Left ventricle myocardium superior (tissue), 1 donor: Measurements from ENCODE around the gene TNFRSF9. TPM values are rescaled to one million over a fixed set of nuclear protein-coding genes. Genes with fewer than 3 reads are reported as not detected.
"Not testable (repeated sequence)": the region's sequence is repeated elsewhere in the genome, so short reads cannot be mapped to it uniquely, and the experiment has no call there.

Experiments
- ATAC-seq: fragments of 200-7000 bp; cut with Tn5 transposase; one replicate; pipeline ENCODE4 v1.9.1; 2020; ENCODE audit warnings: mild to moderate bottlenecking, moderate library complexity
- DNase-seq: peaks from one replicate; pipeline ENCODE4 v3.0.0-alpha.2; 2020
- intact Hi-C: fragments of 100-400 bp; cut with micrococcal nuclease; formaldehyde crosslinking; loops from one replicate; pipeline ENCODE4 v1.11.0; 2022
- total RNA-seq: library from RNA; stranded (reverse); fragmentation: NEBNext Ultra II Directional; extraction: Animal tissue kit (Norgen Biotek cat#: 25700); gene quantifications from one replicate; pipeline ENCODE4 v1.2.1, GENCODE V29; 2021
- donor health status: DM: no; HTN: yes; CAD: no; lungs with severe emphysema.

Gene TNFRSF9
- total RNA-seq, 1 donor from 2014 or later: not detected

- intact Hi-C loops: no loop called here
- ATAC-seq: no peak
These were observed 9.8 kb downstream of the TNFRSF9 start for GRCh38 chr1:7930645-7931445.

GRCh38 chr1:7929637-7930036 lies 11.0 kb downstream of the TNFRSF9 start:
- ATAC-seq: no peak
- no peak for DNase-seq
- intact Hi-C loops: no loop called here

More at GRCh38 chr1:7930645-7931445, 9.8 kb downstream of the TNFRSF9 start:
- DNase-seq: no peak

GRCh38 chr1:7928247-7928646 lies 12.4 kb downstream of the TNFRSF9 start:
- intact Hi-C loops: no loop called here
- ATAC-seq: no peak
- no peak for DNase-seq

- ATAC-seq, intact Hi-C loops, DNase-seq: not testable (repeated sequence)
These were observed 13.6 kb downstream of the TNFRSF9 start for GRCh38 chr1:7927061-7927460.

- intact Hi-C loops: no loop called here
- DNase-seq (no peak), ATAC-seq (no peak)
These were observed 18.3 kb downstream of the TNFRSF9 start for GRCh38 chr1:7922301-7922700.

GRCh38 chr1:7921796-7922195 lies 18.8 kb downstream of the TNFRSF9 start:
- DNase-seq (no peak), ATAC-seq (no peak)
- intact Hi-C loops: no loop called here

- ATAC-seq: no peak
- intact Hi-C loops: no loop called here
These were observed 20.8 kb downstream of the TNFRSF9 start for GRCh38 chr1:7919880-7920279.

GRCh38 chr1:7917971-7918370 lies 22.7 kb downstream of the TNFRSF9 start:
- DNase-seq, intact Hi-C loops, ATAC-seq: not testable (repeated sequence)

More at GRCh38 chr1:7919880-7920279, 20.8 kb downstream of the TNFRSF9 start:
- DNase-seq: no peak

- intact Hi-C loops: no loop called here
- DNase-seq: no peak
- no peak for ATAC-seq
These were observed 24.2 kb downstream of the TNFRSF9 start for GRCh38 chr1:7916501-7916830.

GRCh38 chr1:7915826-7916500 lies 24.7 kb downstream of the TNFRSF9 start:
- no peak for DNase-seq
- intact Hi-C loops: no loop called here
- no peak for ATAC-seq

GRCh38 chr1:7912743-7913557 lies 27.7 kb downstream of the TNFRSF9 start:
- ATAC-seq: no peak
- DNase-seq: no peak
- intact Hi-C loops: no loop called here

GRCh38 chr1:7912145-7912544 lies 28.5 kb downstream of the TNFRSF9 start:
- intact Hi-C loops: no loop called here
- no peak for ATAC-seq
- DNase-seq: no peak

GRCh38 chr1:7905262-7905661 lies 35.4 kb downstream of the TNFRSF9 start:
- no peak for ATAC-seq
- intact Hi-C loops: no loop called here
- DNase-seq: no peak

- DNase-seq: peak; percentile 60
- intact Hi-C loops: no loop called here
- peak; percentile 93 for ATAC-seq
These were observed 38.1 kb downstream of the TNFRSF9 start for GRCh38 chr1:7902478-7903085.

GRCh38 chr1:7899741-7900140 lies 40.9 kb downstream of the TNFRSF9 start:
- DNase-seq (no peak), ATAC-seq (no peak)
- intact Hi-C loops: no loop called here

- intact Hi-C loops: no loop called here
- ATAC-seq (no peak), DNase-seq (no peak)
These were observed 41.7 kb downstream of the TNFRSF9 start for GRCh38 chr1:7898962-7899361.

- intact Hi-C loops: no loop called here
- DNase-seq (no peak), ATAC-seq (no peak)
These were observed 43.6 kb downstream of the TNFRSF9 start for GRCh38 chr1:7896994-7897393.

- no peak for ATAC-seq
- intact Hi-C loops: no loop called here
- no peak for DNase-seq
These were observed 47.0 kb downstream of the TNFRSF9 start for GRCh38 chr1:7893529-7894180.

GRCh38 chr1:7891804-7892203 lies 48.8 kb downstream of the TNFRSF9 start:
- intact Hi-C loops: no loop called here
- no peak for ATAC-seq

More at GRCh38 chr1:7891804-7892203, 48.8 kb downstream of the TNFRSF9 start:
- no peak for DNase-seq
